ENCODE data around the gene ATP2C1.

DNA sequence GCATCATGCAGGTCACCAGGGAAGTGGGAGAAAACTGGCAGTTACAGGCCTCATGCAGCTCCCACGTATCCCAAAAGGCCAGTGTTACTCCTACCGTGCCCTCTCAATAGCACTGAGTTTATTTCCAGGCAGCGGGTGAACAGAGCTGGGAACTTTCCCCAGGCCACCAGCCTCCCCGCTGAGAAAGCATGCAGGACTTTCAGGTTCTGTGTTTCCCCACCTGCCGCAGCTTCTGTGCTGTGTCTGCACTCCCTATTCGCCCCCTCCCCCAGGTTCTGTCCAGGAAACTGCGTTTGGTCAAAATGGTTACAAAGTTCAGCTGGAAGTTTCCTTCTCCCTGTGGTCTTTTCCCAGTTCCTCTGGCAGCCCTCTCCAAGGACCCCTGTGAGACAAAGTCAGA lies 154.1 kb downstream of the ATP2C1 start:
- TF ChIP-seq CTCF (IDR thresholded peaks at IDR 0.05 in 8 of 11, conservative IDR thresholded peaks at IDR 0.05 in 3 of 11) (no peak), POLR2A (IDR thresholded peaks at IDR 0.05) (no peak), POLR2AphosphoS5 (IDR thresholded peaks at IDR 0.05) (no peak)
